DOHH2 (cell line): ENCODE data around the gene INSM1.

Source experiments
- EZH2phosphoT487 ChIP-seq: fragments of 200-600 bp; sonication (generic); IDR thresholded peaks from 2 replicates; pipeline ENCODE4 v1.6.1; 2017; ENCODE audit warnings: borderline replicate concordance, mild to moderate bottlenecking, antibody characterized with exemption, low read length, moderate library complexity, mixed read lengths
- TF ChIP-seq, protein P1 (sequence below): fragments of 200-600 bp; sonication (generic); IDR thresholded peaks from one replicate; pipeline ENCODE4 v1.5.1; 2014; ENCODE audit warnings: antibody characterized with exemption, mild to moderate bottlenecking, low read depth, low read length; ENCODE audit not compliant: poor library complexity, severe bottlenecking

DNA sequence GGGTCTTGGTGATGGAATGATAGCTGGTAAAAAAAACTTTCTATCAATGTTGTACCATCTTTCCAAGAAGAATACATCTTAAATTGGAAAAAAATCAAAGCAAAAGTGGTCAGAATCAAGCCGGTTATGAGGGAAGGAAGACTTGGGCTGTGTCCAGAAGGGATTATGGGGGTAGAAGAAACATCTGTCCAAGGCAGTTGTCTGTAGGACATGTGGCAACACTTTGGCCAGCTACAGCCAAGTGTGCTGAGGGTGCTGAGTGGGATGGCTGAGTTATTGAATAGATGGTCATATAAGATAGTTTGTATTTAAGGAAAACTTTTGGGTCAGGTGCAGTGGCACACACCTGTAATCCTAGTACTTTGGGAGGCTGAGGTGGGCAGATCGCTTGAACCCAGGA, 38.4 kb downstream of the INSM1 start:
- TF ChIP-seq, protein P1, sequence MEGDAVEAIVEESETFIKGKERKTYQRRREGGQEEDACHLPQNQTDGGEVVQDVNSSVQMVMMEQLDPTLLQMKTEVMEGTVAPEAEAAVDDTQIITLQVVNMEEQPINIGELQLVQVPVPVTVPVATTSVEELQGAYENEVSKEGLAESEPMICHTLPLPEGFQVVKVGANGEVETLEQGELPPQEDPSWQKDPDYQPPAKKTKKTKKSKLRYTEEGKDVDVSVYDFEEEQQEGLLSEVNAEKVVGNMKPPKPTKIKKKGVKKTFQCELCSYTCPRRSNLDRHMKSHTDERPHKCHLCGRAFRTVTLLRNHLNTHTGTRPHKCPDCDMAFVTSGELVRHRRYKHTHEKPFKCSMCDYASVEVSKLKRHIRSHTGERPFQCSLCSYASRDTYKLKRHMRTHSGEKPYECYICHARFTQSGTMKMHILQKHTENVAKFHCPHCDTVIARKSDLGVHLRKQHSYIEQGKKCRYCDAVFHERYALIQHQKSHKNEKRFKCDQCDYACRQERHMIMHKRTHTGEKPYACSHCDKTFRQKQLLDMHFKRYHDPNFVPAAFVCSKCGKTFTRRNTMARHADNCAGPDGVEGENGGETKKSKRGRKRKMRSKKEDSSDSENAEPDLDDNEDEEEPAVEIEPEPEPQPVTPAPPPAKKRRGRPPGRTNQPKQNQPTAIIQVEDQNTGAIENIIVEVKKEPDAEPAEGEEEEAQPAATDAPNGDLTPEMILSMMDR, result no peak
- no peak for TF ChIP-seq EZH2phosphoT487
